ENCODE data around the gene IL13RA2.

The IL13RA2 gene, protein sequence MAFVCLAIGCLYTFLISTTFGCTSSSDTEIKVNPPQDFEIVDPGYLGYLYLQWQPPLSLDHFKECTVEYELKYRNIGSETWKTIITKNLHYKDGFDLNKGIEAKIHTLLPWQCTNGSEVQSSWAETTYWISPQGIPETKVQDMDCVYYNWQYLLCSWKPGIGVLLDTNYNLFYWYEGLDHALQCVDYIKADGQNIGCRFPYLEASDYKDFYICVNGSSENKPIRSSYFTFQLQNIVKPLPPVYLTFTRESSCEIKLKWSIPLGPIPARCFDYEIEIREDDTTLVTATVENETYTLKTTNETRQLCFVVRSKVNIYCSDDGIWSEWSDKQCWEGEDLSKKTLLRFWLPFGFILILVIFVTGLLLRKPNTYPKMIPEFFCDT

DNA sequence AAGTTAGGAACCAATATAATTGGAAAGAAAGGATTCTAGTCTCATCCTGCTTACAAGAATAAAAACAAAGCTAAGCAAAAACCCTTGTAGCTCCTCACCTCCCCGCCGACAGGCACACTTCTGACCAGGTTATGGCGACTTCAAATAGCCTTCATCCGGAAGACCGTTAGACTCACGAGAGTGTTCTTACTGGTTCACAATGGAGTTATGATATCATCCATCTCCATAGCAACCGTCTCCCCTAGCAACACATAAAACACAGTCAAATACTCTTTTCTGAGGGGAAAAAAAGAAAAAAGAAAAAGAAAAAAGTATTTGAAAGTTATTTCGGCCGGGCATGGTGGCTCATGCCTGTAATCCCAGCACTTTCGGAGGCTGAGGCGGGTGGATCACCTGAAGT is at the start of gene IL13RA2:
TSS of gene IL13RA2 (minus strand) at position 162 of the 400 bp plus-strand sequence. CDS start 347 bp downstream, outside the sequence.
- no peak for DNase-seq

DNA sequence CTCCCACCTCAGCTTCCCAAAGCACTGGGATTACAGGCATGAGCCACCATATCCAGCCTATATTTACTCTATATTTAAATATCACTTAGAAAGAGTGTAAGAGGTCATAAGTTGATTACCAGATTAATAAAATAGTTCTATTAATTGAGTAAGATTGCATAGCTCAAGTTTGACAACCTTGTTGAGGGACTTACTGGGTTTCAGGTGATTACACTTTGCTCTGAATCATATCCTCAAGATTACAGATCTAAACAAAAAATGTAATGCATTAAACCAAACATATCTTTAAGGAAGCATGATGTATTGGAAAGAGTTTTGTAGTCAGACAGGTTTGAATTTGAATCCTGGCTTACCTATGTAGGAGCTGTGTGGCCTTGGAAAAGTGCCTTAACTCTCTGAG is 47.9 kb upstream of the IL13RA2 start:
- no peak for DNase-seq

DNA sequence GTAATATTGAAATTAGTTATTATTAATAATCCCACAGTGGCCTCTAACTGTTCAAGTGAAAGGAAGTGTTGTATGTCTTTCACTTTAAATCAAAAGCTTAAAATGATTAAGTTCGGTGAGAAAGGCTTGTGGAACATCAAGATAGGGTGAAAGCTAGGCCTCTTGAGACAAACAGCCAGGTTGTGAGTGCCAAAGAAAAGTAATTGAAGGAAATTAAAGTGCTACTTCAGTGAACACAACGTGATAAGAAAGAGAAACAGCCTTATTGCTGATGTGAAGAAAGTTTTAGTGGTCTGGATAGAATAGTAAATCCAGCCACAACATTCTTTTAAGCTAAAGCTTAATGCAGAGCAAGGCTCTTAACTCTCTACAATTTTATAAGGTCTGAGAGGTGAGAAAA is 42.6 kb upstream of the IL13RA2 start:
- DNase-seq, result no peak

DNA sequence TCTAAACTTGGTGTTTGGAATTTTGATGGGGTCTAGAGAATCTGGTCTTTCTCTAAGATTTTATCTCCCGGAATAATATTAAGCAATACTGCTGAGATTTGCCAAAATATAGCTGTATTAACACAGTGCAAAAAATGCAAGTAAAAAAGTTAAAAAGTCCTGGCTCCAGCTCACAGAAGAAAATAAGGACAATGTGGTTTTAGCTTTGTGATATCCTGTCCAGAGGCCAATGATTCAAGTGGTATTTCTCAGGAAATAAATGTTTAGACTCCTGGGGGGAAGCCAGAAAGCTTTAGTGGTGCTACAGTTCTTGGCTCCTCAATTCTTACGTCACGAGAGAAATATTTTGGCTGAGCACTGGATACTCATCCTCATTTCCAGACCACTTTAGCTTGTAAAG is 40.9 kb upstream of the IL13RA2 start:
- no peak for DNase-seq

DNA sequence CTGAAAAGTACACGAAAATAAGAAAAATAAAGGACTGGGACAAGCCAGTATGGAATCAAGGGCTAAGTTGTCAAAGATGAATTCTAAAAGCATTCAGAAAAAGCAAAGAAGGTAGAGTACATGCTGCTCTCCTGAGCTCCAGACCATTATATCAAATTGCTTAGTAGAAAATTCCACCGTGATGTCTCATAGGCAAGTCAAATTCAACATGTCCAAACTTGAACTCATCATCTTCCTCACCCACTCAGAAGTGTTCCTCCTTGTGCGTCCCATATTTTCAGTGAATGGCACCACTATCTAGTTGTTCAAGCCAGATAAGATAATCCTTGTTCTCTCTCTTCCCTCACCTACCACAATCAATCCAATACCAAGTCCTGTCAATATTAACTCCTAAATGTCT is 37.5 kb upstream of the IL13RA2 start:
- DNase-seq, result no peak

DNA sequence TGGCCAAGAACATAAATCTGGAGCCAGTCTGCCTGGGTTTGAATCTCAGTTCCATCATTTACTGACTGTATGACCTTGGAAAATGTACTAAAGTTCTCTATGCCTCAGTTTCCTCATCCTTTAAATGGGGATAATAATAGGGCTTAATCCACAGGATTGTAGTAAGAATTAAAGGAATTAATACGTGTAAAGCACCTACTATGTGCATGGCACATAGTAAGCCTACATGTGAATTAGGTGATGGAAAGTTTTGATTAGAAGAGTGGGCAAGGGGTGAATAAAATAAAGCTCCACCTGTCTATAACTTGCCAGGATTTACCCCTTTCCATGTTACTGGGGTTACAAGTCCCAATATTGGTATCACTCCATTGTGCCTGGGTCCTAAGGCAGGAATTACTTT is 35.8 kb upstream of the IL13RA2 start:
- DNase-seq, result no peak

DNA sequence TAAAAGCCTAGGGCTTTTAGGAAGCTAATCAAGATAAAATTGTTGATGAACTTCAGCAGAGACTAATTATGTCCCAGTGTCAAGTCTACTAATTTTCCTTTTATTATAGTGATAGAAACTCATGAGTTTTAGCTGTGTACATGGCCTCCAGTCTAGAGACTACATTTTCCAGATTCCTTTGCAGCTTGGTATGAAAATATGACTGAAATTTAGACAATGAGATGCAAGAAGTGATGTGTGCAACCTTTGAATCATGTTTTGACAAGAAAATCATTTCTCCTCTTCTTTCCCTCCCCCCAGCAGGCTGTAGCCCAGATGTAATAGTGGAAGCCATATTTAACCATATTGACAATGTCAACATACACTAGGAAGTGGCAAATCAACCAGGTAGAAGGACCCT is 30.3 kb upstream of the IL13RA2 start:
- no peak for DNase-seq

DNA sequence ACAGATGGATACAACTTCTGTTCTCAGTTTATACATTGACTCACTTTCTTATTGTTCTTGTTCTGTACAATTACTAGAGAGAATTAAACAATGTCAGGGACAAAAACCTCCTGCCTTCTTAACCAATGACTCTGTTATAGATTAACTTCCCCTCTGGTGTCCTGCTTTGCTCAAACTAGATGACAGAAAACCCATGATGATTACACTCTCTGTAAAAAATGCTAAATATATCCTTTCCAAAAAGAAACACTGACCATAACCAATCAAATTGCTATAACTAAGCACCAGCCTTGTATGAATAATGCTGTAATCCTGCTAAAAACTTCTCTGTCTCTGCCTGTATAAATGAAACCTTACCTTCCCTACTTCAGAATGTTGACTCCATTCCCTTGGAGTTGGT is 29.8 kb upstream of the IL13RA2 start:
- DNase-seq, result no peak

DNA sequence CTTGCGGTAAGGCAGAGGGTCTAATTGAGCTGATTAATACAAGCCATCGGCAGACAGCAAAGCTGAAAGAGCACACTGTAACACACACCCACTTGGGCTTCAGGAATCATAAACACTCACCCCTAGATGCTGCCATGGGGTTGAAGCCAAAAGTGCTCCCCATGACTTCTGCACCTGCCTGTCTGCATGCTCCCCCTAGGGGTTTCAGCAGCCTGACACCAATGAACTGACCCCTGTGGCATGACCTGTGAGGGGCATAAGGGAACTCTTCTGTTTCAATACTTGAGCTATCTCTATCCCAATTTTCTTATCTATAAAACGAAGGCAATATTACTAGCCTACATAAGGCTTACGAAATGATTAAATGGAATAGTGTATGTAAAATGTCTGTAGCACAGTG is 23.0 kb upstream of the IL13RA2 start:
- no peak for DNase-seq

DNA sequence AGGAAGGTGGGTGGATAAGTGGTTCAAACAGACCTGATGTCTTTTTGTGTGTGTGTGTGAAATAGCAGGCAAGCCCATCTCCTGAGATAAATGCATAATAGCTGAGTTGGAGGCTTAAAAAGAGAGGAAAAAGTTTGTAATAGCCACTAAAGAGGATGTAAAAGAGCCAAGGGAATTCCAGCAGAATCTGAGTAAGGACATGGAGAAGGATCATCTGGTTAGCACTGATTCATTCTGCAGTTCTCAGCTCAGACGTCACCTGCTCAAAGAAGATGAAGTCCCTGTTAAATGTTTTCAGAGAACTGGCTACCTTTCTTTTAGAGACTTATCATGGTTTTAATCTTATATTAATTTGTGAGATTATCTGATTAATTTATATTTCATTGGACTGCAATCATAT is 21.0 kb upstream of the IL13RA2 start:
- no peak for DNase-seq

DNA sequence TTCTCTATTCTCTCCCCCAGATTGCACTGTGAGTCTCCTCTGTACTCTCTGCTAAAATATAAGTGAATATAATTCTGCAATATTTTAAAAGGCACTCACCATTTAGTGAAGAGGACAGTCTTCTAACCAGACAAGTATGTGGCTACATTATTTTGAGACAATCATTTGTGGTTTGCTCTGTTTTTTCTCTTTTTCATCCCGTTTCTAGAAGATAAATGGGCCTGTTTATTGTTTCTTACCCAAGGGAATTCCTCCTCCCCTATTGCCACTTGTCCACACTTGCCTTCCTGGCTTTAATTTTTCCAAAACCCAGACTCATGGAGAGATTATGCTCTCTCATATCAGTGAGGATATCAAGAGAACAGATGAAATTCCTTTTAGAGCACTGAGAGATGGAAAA is 18.6 kb upstream of the IL13RA2 start:
- no peak for DNase-seq

DNA sequence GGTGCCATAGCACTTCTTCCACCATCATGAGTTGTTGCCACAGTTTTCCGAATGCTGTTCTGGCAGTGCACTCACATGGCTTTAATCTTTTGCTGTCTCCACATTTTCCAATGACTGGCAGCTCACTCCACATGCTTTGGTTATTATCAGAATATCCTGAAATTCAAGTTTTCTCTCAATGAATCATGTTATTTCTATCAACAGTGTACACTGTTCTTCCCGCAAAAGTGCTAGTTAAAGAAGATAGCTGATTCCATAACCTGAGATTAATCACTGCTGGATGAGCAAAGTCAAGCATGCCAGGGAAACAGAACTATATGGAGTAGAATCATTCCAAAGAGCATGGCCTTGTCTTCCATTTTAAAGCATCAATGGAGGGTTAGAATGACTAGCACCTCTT is 14.6 kb upstream of the IL13RA2 start:
- DNase-seq, result no peak

DNA sequence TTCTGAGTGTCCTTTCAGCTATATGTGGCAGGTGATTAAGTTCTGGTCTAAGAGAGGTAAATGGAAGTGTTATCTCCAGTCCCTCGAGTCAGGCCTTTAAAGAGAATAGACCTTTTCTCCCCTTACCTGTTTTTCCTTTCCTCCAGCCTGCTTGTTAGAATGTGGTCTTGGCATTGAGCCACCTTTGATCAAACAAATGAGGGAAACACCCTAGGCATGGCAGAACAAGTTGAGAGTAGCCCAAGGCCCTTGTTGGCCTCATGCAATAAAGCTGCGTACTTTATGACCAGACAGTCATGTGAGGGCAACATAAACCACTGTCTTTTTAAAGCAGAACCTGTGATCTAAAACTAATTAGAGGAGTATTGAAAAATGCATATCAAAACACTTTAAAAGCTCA is 13.2 kb upstream of the IL13RA2 start:
- no peak for DNase-seq

DNA sequence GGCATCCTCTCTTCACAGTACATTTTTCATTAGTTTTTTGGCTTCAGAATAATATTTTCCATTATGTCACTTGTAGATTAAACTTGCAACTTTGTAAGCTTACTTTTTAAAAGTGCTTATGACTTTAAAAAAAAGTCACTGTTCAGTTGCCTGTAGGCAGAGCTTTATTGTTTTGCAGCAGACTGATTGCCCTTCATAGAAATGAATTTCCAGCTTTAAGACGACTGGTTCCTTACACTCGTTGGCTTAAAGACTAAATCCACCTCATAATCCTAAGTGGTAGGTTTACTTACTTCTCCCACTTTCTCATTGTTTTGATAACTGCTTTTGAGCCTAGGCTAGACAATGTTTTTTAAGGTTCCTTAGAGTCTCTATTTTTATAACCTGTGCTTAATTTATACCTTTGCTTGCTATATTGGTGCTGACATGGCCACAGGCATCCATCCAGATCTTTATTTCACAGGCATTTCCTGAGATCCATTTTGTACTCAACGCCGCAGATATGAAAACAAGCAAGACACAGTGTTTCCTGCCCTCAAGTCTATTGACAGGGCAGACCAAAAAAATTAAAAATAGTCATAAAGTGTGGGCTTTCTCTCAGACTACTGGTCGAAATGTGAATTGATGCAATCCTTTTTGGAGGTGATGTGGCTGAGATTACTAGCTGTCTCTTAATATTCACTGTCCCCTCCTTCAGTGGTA is 12.6 kb upstream of the IL13RA2 start:
- DNase-seq, result no peak

DNA sequence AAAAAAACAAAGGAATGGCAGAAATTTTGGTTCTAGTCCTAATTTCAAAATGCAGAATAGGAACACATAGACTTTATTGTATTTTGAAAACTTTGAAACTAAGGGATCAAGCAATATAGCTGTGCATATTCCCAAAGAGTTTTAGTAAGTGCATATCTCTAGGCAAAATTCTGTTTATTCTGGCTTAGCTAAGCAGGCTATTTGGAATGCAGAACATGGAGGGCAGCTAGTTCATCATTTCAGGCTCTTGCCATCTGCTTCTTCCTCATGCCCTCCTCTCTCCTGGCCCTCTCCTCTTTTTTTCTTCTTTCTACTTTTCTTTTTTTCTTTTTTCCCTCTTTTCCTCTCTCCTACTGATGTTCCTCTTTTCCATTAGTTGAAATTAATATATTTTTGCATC is 12.0 kb upstream of the IL13RA2 start:
- DNase-seq, result no peak

DNA sequence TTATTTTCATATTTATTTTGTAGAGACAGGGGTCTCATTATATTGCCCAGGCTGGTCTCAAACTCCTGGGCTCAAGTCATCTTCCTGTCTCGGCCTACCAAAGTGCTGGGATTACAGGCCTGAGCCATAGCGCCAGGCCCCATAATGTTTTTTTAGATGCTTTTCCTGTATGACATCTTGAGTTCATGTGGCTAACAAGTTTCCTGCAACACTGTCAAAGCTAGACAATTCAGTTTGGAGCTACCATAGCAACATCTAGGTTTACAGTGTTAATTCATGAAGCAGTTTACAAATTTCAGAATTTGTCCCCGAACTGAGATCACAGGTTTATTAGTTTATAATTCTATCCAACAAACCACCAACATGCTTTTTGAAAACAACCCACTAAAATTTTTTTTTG is 6.4 kb upstream of the IL13RA2 start:
- DNase-seq, result no peak

DNA sequence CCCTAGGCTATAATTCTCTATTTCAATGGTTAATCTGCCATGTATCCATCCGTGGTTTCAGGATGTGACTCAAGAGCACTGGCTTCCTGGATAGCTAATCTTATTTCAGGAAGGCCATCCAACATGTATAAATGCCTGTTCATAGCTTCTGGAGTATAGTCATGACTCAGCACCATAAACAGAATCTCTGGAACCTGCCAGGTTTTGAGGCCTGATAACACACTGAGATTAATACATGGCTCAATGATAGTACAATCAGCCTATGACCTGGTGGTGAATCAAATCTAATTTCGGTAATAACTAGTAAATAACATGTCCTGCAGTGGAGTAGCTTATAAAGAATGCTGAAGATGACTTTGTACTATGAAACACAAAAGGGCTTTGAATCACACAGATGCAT is 5.7 kb upstream of the IL13RA2 start:
- DNase-seq, result no peak

DNA sequence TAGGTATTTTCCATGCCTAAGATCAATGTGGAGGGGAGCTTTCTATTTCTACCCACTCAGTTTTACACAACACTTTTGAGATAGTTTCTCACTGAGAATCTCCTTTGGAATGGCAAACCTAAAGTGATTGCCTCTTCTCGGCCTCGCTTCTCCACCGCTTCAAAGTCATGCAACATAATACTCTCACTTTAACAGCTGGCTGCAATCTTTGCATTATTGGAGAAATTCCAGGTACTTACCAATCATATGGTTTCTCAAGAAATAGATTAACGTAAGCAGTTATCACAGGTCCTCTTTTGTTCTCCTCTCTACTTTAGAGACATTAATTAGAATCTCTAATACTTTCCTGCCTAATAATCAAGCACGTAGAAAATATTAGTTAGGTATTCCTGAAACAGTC is 3.7 kb upstream of the IL13RA2 start:
- DNase-seq, result no peak

DNA sequence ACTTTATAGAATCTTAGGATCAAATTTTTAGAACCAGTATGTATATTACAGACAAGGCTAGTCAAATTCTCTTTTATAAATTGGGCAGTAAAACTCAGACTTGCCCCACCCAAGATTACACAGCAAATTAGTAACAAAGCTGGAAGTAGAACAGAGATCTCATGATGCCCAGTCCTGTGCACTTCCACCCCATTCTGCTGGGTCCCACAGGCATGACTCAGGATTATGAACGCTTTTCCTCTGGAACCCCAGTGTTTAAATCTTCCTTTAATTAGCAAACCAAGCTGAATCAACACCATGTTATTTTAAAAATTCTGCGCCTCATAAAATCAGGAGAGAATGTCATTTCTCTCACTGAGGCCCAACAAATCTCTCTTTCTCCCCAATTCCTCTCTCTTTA is 1.5 kb upstream of the IL13RA2 start:
- no peak for DNase-seq

DNA sequence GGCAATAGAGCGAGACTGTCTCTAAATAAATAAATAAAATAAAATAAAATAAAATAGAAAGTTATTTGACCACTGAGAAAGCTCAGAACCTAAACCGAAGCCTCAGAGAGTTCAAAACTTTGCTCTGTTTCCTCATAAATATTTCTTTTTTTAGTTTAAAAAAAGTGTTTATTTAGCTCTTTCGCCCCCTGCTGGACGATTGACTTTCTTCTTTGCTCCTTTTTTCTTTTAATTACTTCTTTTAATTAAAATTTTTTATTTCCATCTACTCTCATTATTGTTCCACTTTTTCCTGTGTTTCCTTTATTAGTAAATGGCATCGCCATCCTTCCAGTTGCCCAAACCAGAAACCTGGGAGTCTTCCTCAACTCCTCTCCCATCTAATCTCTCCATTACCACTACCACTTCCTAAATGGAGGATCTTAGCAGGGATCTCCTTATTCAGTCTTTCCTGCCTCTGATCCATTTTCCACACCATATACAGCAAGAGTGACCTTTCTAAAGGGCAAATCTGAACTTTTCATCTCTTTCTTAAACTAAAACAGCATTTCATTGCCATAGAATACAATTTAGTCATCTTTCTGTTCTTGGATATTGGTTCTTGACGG is 728 bp upstream of the IL13RA2 start:
- DNase-seq, result no peak

DNA sequence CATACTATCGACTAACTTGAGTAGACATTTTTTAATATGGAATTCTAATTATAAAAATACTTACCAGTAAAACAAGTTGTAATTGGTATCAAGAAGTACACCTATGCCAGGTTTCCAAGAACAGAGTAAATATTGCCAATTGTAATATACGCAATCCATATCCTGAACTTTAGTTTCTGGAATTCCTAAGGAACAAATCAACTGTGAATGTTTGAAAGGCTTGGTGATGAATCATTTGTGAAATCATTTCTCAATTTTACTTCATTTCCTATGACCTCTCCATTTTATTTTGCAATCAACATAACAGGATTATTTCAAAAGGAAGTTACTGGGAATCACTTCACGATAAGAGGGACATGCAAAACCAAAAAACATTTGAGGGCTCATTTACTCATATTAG is 3.7 kb downstream of the IL13RA2 start:
- DNase-seq, result no peak

DNA sequence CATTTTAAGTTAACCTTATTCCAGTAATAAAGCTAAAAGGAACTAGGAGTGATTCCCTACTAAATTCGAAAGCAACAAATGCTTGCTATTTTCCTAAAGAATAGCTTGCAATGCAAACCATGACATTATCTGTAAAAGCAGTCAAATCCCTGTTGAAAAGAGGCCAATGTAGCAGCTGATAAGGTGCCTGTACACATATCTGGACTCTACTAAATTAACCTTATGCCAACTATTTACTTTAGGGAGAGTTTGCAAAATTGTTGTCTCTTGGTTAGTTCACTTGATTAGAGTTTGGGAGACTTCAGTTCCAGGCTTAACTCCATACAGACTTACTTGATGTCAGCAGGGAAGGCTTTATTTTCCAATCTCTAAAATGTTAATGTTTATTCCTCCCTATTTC is 6.0 kb downstream of the IL13RA2 start:
- no peak for DNase-seq

DNA sequence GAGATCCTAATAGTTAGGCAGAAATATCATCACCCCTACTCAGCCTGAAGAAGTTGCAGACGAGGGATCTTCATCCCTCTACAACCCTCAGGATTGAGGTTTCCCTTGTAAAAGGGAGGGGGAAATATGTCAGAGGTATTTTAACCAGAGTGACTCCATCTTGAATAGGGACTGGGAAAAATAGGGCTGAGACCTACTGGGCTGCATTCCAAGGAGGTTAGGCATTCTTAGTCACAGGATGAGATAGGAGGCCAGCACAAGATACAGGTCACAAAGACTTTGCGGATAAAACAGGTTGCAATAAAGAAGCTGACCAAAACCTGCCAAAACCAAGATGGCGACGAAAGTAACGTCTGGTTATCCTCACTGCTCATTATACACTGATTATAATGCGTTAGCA is 17.5 kb downstream of the IL13RA2 start:
- no peak for DNase-seq

DNA sequence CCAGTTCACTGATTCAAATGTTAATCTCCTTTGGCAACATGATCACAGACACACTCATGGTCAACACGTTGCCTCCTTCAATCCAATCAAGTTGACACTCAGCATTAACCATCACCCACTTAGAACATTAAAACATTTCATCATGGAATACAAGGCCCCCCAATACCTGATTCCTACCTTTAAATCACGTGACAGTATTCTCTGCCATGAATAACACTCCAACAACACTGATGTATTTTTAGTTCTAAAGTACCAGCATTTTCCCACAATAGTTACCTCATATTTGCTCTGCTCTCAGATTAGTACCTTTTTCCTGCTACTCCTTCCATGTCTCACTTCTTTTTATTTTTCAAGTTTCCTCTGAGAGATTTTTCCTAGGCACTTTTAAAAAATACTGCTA is 19.6 kb downstream of the IL13RA2 start:
- DNase-seq, result no peak
